Panc1 (cell line): ENCODE measurements around the gene MRPL3.

ENCODE experiments used
- CTCF ChIP-seq: fragments of 450-650 bp; IDR thresholded peaks from 2 replicates; pipeline ENCODE4 v1.5.1; 2017; ENCODE audit warnings: mild to moderate bottlenecking
- POLR2AphosphoS5 ChIP-seq: IDR thresholded peaks from 2 replicates; pipeline ENCODE4 v1.6.1; 2012; ENCODE audit warnings: mild to moderate bottlenecking, low read depth, low read length, moderate library complexity
- REST ChIP-seq, 2 experiments: IDR thresholded peaks; 2 replicates each; pipeline ENCODE4 v1.6.1; 2011 to 2012; ENCODE audit warnings: low read depth in 2 of 2, control low read depth in 1 of 2, low read length in 1 of 2, mild to moderate bottlenecking in 1 of 2, moderate library complexity in 1 of 2; ENCODE audit not compliant: insufficient read depth in 1 of 2
- SIN3A ChIP-seq: IDR thresholded peaks from 2 replicates; pipeline ENCODE4 v1.6.1; 2012; ENCODE audit warnings: low read depth, mild to moderate bottlenecking, low read length, moderate library complexity, borderline replicate concordance; ENCODE audit not compliant: insufficient read depth
- TCF7L2 ChIP-seq: IDR thresholded peaks from 2 replicates; pipeline ENCODE4 v1.6.1; 2011; ENCODE audit warnings: mild to moderate bottlenecking, low read depth, low read length, inconsistent platforms

- TF ChIP-seq POLR2AphosphoS5 (no peak), REST (IDR thresholded peaks at IDR 0.05; ENCODE audit: insufficient read depth in 1 of 2, low read depth in 2 of 2, low read length in 1 of 2) (no peak), CTCF (no peak), TCF7L2 (no peak), SIN3A (no peak)
Measured at GRCh38 chr3:131547585-131547984, 44.8 kb upstream of the MRPL3 start.
